WTC11 (cell line): ENCODE results near the gene ITPR1.

Experiments used
- CBFB ChIP-seq: sonication (generic); formaldehyde crosslinking; IDR thresholded peaks from 2 replicates; pipeline ENCODE4 v1.8.1; 2022; ENCODE audit warnings: mild to moderate bottlenecking, low read depth, missing genetic modification reagents
- TF ChIP-seq, protein P1 (sequence below): sonication (generic); formaldehyde crosslinking; IDR thresholded peaks from 2 replicates; pipeline ENCODE4 v1.8.0; 2022; ENCODE audit warnings: missing genetic modification reagents

GRCh38 chr3:4828279-4829030 lies 335.3 kb downstream of the ITPR1 start:
- no peak for TF ChIP-seq CBFB (CRISPR knock-in tag)
- TF ChIP-seq, protein P1, sequence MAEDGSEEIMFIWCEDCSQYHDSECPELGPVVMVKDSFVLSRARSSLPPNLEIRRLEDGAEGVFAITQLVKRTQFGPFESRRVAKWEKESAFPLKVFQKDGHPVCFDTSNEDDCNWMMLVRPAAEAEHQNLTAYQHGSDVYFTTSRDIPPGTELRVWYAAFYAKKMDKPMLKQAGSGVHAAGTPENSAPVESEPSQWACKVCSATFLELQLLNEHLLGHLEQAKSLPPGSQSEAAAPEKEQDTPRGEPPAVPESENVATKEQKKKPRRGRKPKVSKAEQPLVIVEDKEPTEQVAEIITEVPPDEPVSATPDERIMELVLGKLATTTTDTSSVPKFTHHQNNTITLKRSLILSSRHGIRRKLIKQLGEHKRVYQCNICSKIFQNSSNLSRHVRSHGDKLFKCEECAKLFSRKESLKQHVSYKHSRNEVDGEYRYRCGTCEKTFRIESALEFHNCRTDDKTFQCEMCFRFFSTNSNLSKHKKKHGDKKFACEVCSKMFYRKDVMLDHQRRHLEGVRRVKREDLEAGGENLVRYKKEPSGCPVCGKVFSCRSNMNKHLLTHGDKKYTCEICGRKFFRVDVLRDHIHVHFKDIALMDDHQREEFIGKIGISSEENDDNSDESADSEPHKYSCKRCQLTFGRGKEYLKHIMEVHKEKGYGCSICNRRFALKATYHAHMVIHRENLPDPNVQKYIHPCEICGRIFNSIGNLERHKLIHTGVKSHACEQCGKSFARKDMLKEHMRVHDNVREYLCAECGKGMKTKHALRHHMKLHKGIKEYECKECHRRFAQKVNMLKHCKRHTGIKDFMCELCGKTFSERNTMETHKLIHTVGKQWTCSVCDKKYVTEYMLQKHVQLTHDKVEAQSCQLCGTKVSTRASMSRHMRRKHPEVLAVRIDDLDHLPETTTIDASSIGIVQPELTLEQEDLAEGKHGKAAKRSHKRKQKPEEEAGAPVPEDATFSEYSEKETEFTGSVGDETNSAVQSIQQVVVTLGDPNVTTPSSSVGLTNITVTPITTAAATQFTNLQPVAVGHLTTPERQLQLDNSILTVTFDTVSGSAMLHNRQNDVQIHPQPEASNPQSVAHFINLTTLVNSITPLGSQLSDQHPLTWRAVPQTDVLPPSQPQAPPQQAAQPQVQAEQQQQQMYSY, result no peak
